HUES48 (cell line): Measurements from ENCODE around the gene CP.
"Not testable (repeated sequence)": the region's sequence is repeated elsewhere in the genome, so short reads cannot be mapped to it uniquely, and the experiment has no call there.

Experiments used
- H3K27ac ChIP-seq: one replicate; pipeline ENCODE4 v1.7.0; 2013; ENCODE audit warnings: low read depth, low read length, inconsistent platforms
- H3K27me3 ChIP-seq: 2 replicates; pipeline ENCODE4 v1.6.1; 2013; ENCODE audit warnings: mild to moderate bottlenecking, low read length; ENCODE audit not compliant: control insufficient read depth, insufficient read depth
- H3K36me3 ChIP-seq: 2 replicates; pipeline ENCODE4 v1.6.1; 2013; ENCODE audit warnings: low read length; ENCODE audit not compliant: control insufficient read depth, insufficient read depth
- H3K4me1 ChIP-seq: 2 replicates; pipeline ENCODE4 v1.6.1; 2013; ENCODE audit warnings: mild to moderate bottlenecking, low read length; ENCODE audit not compliant: control insufficient read depth, insufficient read depth
- H3K4me3 ChIP-seq: 2 replicates; pipeline ENCODE4 v1.5.1; 2013; ENCODE audit warnings: mild to moderate bottlenecking, low read depth, low read length
- H3K9ac ChIP-seq: 2 replicates; pipeline ENCODE4 v1.6.1; 2013; ENCODE audit warnings: mild to moderate bottlenecking, low read depth, low read length, moderate library complexity
- H3K9me3 ChIP-seq: 2 replicates; pipeline ENCODE4 v1.6.1; 2013; ENCODE audit warnings: low read length; ENCODE audit not compliant: control insufficient read depth, insufficient read depth

Gene CP

GRCh38 chr3:149247008-149247710 lies 25.5 kb upstream of the CP start:
- Histone ChIP-seq H3K9me3 (no peaks in the 10 kb centered on the region), H3K27ac (no peak overlapping the region), H3K4me1 (peaks cover 35% of the 10 kb centered on the region), H3K36me3 (no peaks in the 10 kb centered on the region), H3K9ac (no peak overlapping the region), H3K27me3 (no peaks in the 10 kb centered on the region; the same call in 1 of the 2 replicates), H3K4me3 (no peak overlapping the region)

- H3K4me3 ChIP-seq, result no peak overlapping the region
- no peak overlapping the region for H3K27ac ChIP-seq
- no peaks in the 10 kb centered on the region for H3K36me3 ChIP-seq
- peaks cover 35% of the 10 kb centered on the region for H3K4me1 ChIP-seq
- no peaks in the 10 kb centered on the region for H3K9me3 ChIP-seq
- no peaks in the 10 kb centered on the region; the same call in 1 of the 2 replicates for H3K27me3 ChIP-seq
- no peak overlapping the region for H3K9ac ChIP-seq
These were observed 24.3 kb upstream of the CP start for GRCh38 chr3:149245738-149246451.

DNA sequence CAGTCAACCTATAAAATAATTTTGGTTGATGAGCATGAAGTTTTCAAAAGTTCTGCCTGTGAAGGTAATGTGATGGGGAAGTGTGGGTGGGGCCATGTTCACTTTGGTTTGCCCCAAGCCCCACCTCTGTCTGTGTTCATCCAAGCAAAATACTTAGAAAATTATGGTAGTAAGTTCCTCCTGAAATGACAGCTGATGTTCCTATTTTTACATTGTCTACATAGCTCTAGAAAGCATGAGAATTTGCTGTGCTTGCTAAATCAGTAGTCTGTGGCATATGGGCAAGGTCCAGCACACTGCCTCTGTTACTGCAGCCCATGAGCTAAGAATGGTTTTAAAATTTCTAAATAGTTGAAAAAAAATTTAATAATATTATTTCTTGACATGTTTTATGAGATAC lies 21.9 kb upstream of the CP start:
- H3K4me3 ChIP-seq, result no peak overlapping the region
- no peaks in the 10 kb centered on the region for H3K36me3 ChIP-seq
- no peaks in the 10 kb centered on the region for H3K27me3 ChIP-seq
- no peaks in the 10 kb centered on the region for H3K9me3 ChIP-seq
- H3K27ac ChIP-seq, result no peak overlapping the region
- H3K9ac ChIP-seq, result no peak overlapping the region
- peaks cover 30% of the 10 kb centered on the region for H3K4me1 ChIP-seq

GRCh38 chr3:149239357-149239936 lies 17.8 kb upstream of the CP start:
- Histone ChIP-seq H3K9ac (no peak overlapping the region), H3K4me1 (peaks cover 10% of the 10 kb centered on the region), H3K4me3 (no peak overlapping the region), H3K36me3 (no peaks in the 10 kb centered on the region), H3K27me3 (no peaks in the 10 kb centered on the region), H3K27ac (no peak overlapping the region), H3K9me3 (no peaks in the 10 kb centered on the region)

GRCh38 chr3:149238268-149238667 lies 16.6 kb upstream of the CP start:
- H3K27ac ChIP-seq, H3K9me3 ChIP-seq, H3K4me3 ChIP-seq, H3K36me3 ChIP-seq, H3K9ac ChIP-seq, H3K27me3 ChIP-seq: not testable (repeated sequence)
- peaks cover 11% of the 10 kb centered on the region for H3K4me1 ChIP-seq

DNA sequence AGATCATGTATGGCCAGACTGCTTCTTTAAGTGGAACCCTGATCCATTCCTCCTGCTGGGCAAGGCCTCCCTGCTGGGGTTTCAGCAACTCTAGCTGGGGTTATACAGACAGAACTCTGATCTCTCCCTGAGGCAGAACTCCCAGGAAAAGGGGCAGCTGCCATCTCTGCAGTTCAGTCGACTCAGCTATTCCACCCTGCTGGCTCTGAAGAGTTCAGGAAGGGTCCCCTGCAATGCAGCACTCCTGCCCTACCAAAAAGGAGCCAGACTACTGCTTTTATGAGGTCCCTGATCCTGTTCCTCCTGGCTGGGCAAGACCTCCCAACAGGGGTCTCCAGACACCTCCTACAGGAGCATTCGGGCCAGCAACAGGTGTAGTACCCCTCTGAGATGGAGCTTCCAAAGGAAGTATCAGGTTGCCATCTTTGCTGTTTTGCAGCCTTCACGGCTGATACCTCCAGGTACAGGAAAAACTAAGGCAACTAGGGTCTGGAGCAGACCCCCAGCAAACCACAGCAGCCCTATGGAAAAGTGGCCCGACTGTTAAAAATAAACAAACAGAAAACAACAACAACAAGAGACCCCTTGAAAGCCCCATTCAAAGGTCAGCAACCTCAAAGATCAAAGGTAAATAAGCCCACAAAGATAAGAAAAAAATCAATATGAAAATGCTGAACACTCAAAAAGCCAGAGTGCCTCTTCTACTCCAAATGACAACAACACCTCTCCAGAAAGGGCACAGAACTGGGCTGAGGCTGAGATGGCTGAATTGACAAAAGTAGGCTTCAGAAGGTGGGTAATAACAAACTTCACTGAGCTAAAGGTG lies 14.2 kb upstream of the CP start:
- Histone ChIP-seq H3K4me1 (peaks cover 16% of the 10 kb centered on the region), H3K4me3 (no peak overlapping the region)

DNA sequence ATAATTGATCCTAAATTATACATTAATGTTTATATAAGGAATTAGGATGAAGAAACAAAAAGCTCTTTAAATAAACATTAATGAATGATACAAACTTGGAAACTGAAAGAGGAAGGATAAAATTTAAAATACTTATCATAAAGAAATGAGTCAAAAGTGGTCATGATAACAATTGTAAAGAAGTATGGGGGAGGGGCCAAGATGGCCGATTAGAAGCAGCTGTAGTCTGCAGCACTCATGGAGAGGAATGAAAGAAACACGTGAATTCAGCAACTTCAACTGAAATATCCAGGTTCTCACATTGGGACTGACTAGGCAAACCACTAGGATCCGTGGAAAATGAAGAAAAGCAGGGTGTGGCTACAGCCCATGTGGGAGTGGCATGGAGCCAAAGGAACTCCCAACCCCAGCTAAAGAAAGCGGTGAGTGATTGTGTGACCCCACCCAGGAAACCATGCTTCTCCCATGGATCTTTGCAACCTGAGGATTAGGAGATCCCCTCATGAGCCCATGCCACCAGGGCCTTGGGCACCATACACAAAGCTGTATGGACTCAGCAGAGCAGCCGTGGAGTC lies 13.1 kb upstream of the CP start:
- Histone ChIP-seq H3K4me1 (peaks cover 15% of the 10 kb centered on the region), H3K9me3 (no peaks in the 10 kb centered on the region), H3K9ac (no peak overlapping the region), H3K27ac (no peak overlapping the region), H3K4me3 (no peak overlapping the region), H3K27me3 (no peaks in the 10 kb centered on the region), H3K36me3 (no peaks in the 10 kb centered on the region)

More for the DNA sequence above, 14.2 kb upstream of the CP start:
- Histone ChIP-seq H3K27me3 (no peaks in the 10 kb centered on the region), H3K9ac (no peak overlapping the region), H3K27ac (no peak overlapping the region), H3K36me3 (no peaks in the 10 kb centered on the region), H3K9me3 (no peaks in the 10 kb centered on the region)

DNA sequence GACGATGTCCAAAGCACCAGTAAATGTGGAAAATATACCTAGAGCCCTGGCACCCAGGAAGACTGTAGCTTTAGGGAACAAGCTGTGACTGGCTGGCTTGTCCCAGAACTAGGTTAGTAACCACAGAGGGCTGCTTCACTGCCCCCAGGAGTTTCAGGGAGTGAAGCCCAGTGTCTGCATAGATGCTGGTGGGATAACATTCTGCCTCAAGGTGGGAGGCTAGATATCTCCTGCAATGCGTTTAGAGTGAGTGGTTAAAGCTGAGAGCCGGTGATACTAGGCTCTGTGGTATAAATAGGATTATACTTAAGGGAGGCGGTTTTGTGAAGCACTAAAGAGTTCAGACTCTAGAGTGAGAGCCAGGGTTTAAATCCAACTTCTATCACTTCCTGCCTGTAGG lies 11.7 kb upstream of the CP start:
- no peaks in the 10 kb centered on the region for H3K9me3 ChIP-seq
- H3K4me3 ChIP-seq, result no peak overlapping the region
- H3K36me3 ChIP-seq, result no peaks in the 10 kb centered on the region
- H3K4me1 ChIP-seq, result peaks cover 11% of the 10 kb centered on the region; the same call in 1 of the 2 replicates
- H3K27ac ChIP-seq, result no peak overlapping the region
- no peak overlapping the region for H3K9ac ChIP-seq
- no peaks in the 10 kb centered on the region for H3K27me3 ChIP-seq

DNA sequence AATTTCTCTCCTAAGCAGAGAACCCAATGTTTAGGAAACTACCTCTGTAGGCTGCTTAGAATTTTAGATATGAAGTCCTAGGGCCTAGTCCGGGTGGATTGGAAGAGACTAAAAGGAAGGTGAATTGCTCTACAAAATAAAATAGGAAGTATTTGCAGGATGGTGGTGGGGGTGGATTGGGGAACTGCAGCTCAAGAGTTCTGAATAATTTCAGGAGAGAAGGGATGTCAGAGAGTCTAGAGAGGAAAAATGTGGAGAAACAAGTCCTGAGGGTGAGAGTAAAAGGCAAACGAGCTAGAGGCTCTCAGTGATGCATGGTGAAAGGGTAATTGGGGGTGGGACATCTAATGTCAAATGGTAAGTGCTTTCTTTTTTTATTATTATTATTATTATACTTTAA lies 10.2 kb upstream of the CP start:
- Histone ChIP-seq H3K36me3 (no peaks in the 10 kb centered on the region), H3K9me3 (no peaks in the 10 kb centered on the region), H3K4me1 (peaks cover 11% of the 10 kb centered on the region; the same call in 1 of the 2 replicates), H3K27ac (no peak overlapping the region), H3K4me3 (no peak overlapping the region), H3K27me3 (no peaks in the 10 kb centered on the region), H3K9ac (no peak overlapping the region)

- Histone ChIP-seq H3K36me3 (no peaks in the 10 kb centered on the region), H3K9ac (no peak overlapping the region), H3K4me3 (no peak overlapping the region), H3K27me3 (no peaks in the 10 kb centered on the region), H3K4me1 (no peaks in the 10 kb centered on the region), H3K27ac (no peak overlapping the region), H3K9me3 (no peaks in the 10 kb centered on the region)
These were observed 6.1 kb upstream of the CP start for GRCh38 chr3:149227591-149228268.
